ENCODE data around the gene SASH1. TPM values are rescaled to one million over a fixed set of nuclear protein-coding genes. Genes with fewer than 3 reads are reported as not detected.

Gene SASH1
- total RNA-seq, 1 experiment from 2014 or later = 33.2 TPM

GRCh38 chr6:148364056-148364824, 21.6 kb downstream of the SASH1 start:
- H4K91ac ChIP-seq (ENCODE audit: insufficient read length, low read depth, low read length) = no peak overlapping the region
- no peaks in the 10 kb centered on the region for H3K9me3 ChIP-seq (ENCODE audit: control insufficient read depth, low read depth, low read length)
- H3K9me3 Mint-ChIP-seq = no peaks in the 10 kb centered on the region; a peak in 2 of 5 replicates
- no peaks in the 10 kb centered on the region for H3K27me3 ChIP-seq (ENCODE audit: insufficient read depth, low read length)
- no peak overlapping the region for H3K56ac ChIP-seq (ENCODE audit: insufficient read length, low read depth, low read length)
- H3K18ac ChIP-seq (ENCODE audit: insufficient read length, low read depth, low read length) = no peak overlapping the region
- H4K20me1 ChIP-seq (ENCODE audit: control insufficient read depth, insufficient read depth, insufficient read length) = no peaks in the 10 kb centered on the region
- no peaks in the 10 kb centered on the region for H3K23me2 ChIP-seq (ENCODE audit: insufficient read length, low read depth, low read length, poor library complexity, severe bottlenecking)
- peaks cover 51 to 52% of the 10 kb centered on the region in 2 experiments for H3K4me1 Mint-ChIP-seq
- no peak overlapping the region for H4K8ac ChIP-seq (replicated peaks; ENCODE audit: insufficient read length, low read depth, low read length)
- H2BK5ac ChIP-seq (ENCODE audit: insufficient read length, low read length) = no peak overlapping the region
- no peak overlapping the region for H3K4ac ChIP-seq (ENCODE audit: low read depth, low read length)
- peak overlapping the region in 1 of 3 experiments; percentile 10; a peak in 1 of 7 replicates for H3K27ac Mint-ChIP-seq
- H3K79me2 ChIP-seq (ENCODE audit: insufficient read depth, low read length) = peaks cover 3% of the 10 kb centered on the region; the same call in 1 of the 2 replicates
- H3T11ph ChIP-seq (ENCODE audit: low read length) = no peak overlapping the region
- no peak overlapping the region for H2BK15ac ChIP-seq (ENCODE audit: low read depth, low read length)
- H3K79me1 ChIP-seq (ENCODE audit: insufficient read depth, low read depth, low read length, poor library complexity, severe bottlenecking) = peaks cover 8% of the 10 kb centered on the region
- no peak for DNase-seq
- H3K4me2 ChIP-seq (ENCODE audit: insufficient read depth, insufficient read length, low read length) = no peak overlapping the region
- no peak overlapping the region for H3K14ac ChIP-seq (ENCODE audit: insufficient read depth, low read length)
- no peak overlapping the region for H3K9ac ChIP-seq (ENCODE audit: extremely low read depth, insufficient read length, low read length)
- no peak overlapping the region for H2BK12ac ChIP-seq (ENCODE audit: insufficient read length, low read depth, low read length)
- H2BK20ac ChIP-seq (ENCODE audit: low read depth, low read length, poor library complexity, severe bottlenecking) = no peak overlapping the region
- no peak for TF ChIP-seq CTCF (conservative IDR thresholded peaks at IDR 0.05)
- peaks cover 5% of the 10 kb centered on the region; the same call in 1 of the 2 replicates for H3K4me1 ChIP-seq (ENCODE audit: insufficient read depth, low read length)
- H3K27ac ChIP-seq (ENCODE audit: insufficient read length, low read depth, low read length) = no peak overlapping the region
- H3K27me3 Mint-ChIP-seq (ENCODE audit: low read depth) = no peaks in the 10 kb centered on the region
- no peak overlapping the region for H3K4me3 Mint-ChIP-seq
- no peak overlapping the region for H3K23ac ChIP-seq (ENCODE audit: insufficient read length, low read depth, low read length)
- H2AK5ac ChIP-seq (ENCODE audit: insufficient read length, low read length) = no peak overlapping the region
- no peak overlapping the region for H2BK120ac ChIP-seq (ENCODE audit: low read depth, low read length, poor library complexity, severe bottlenecking)
- H4K5ac ChIP-seq (ENCODE audit: insufficient read length, low read depth, low read length) = no peak overlapping the region
- H3K36me3 Mint-ChIP-seq (ENCODE audit: insufficient read depth in 1 of 3, low read depth in 3 of 3) = peaks cover 0 to 13% (median 11%) of the 10 kb centered on the region in 3 experiments; a peak in 6 of 7 replicates
- no CpG with 5 or more reads among the region's 11 CpGs for WGBS (ENCODE audit: extremely low coverage, insufficient read length, low lambda C conversion rate)
- no peak overlapping the region for H2AFZ ChIP-seq (ENCODE audit: low read length)
